ENCODE measurements around the gene UBN2.
"Not testable (repeated sequence)": the region's sequence is repeated elsewhere in the genome, so short reads cannot be mapped to it uniquely, and the experiment has no call there.

The UBN2 gene

DNA sequence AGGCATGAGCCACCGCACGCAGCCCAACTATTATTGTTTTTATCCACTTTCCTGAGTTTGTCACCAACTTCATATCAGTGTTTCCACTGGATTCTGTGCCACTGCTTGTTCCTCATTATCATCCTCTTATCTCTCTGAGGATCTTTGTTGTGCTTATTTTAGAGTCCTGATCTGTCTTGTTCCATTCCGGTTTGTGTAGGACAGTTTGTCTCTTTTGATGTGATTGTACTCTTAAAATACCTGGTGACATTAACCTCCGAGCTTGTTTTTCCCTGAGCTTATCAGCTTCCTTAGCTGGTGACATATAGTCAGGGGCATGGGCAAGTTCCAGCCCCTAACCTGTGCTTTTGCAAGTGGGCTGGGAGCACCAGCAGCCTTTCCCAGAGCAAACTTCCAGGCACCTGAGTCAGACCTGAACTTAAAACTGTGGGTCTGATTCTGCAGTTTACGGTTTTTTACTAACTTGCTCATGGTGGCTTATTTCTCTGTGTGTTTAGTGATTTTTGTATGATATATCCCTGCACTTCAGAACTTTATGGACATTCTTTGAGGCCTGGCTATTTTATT, 87.0 kb downstream of the UBN2 start (continued):
- TF ChIP-seq, protein P1, sequence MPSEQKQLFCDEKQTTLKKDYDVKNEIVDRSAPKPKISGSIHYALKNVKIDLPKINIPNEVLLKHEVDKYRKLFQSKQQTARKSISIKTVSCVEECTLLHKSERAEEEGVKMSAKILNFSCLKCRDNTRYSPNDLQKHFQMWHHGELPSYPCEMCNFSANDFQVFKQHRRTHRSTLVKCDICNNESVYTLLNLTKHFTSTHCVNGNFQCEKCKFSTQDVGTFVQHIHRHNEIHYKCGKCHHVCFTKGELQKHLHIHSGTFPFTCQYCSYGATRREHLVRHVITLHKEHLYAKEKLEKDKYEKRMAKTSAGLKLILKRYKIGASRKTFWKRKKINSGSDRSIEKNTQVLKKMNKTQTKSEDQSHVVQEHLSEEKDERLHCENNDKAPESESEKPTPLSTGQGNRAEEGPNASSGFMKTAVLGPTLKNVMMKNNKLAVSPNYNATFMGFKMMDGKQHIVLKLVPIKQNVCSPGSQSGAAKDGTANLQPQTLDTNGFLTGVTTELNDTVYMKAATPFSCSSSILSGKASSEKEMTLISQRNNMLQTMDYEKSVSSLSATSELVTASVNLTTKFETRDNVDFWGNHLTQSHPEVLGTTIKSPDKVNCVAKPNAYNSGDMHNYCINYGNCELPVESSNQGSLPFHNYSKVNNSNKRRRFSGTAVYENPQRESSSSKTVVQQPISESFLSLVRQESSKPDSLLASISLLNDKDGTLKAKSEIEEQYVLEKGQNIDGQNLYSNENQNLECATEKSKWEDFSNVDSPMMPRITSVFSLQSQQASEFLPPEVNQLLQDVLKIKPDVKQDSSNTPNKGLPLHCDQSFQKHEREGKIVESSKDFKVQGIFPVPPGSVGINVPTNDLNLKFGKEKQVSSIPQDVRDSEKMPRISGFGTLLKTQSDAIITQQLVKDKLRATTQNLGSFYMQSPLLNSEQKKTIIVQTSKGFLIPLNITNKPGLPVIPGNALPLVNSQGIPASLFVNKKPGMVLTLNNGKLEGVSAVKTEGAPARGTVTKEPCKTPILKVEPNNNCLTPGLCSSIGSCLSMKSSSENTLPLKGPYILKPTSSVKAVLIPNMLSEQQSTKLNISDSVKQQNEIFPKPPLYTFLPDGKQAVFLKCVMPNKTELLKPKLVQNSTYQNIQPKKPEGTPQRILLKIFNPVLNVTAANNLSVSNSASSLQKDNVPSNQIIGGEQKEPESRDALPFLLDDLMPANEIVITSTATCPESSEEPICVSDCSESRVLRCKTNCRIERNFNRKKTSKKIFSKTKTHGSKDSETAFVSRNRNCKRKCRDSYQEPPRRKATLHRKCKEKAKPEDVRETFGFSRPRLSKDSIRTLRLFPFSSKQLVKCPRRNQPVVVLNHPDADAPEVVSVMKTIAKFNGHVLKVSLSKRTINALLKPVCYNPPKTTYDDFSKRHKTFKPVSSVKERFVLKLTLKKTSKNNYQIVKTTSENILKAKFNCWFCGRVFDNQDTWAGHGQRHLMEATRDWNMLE (tag by site-specific recombination; conservative IDR thresholded peaks at IDR 0.05; ENCODE audit: low read depth) = no peak
- TF ChIP-seq ZNF792 (tag by site-specific recombination; IDR thresholded peaks at IDR 0.05) = no peak
- no peak for TF ChIP-seq RBAK (tag by site-specific recombination; IDR thresholded peaks at IDR 0.05)
- TF ChIP-seq ZNF248 (tag by site-specific recombination; IDR thresholded peaks at IDR 0.05) = no peak

DNA sequence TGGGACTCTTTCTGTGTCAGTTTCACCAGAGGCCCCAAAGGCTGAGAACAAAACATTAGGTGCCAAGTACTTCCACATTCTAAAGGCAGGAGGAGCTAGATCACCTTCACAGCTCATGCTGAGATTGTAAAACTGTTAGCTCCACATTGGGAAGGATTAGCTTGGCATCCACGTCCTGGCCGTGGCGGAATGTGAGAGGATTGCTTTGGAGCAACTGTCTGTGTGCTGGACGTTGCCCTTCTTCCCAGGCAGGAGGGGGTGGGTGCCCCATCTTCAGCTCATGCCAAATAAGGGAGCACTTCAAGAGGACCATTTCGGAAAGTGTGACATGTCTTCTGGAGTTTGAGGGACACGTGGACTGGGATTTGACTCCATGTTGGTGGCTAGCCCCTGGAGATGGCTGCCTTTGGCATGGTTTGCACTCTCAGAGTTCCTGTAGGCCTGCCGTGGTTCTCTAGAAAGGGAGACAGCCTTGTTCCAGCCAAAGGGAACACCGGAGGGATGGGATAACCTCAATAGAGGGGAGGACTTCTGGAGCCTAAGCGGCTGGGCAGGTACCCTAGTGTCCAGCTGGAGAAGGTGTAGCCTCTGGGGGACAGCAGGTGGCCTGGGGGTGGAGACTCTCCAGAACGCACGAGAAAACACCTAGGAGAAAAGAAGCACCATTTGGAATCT, 90.2 kb downstream of the UBN2 start:
- Histone ChIP-seq H3K36me3 (ENCODE audit: control insufficient read depth in 2 of 2, insufficient read depth in 1 of 2, low read length in 2 of 2) (no peaks in the 10 kb centered on the region), H3K27ac (ENCODE audit: extremely low read depth, low read depth, low read length) (no peak overlapping the region), H3K9me3 (ENCODE audit: control insufficient read depth, insufficient read depth, low read depth, low read length) (no peaks in the 10 kb centered on the region), H3K4me3 (ENCODE audit: low read depth, low read length) (no peak overlapping the region), H3K4me1 (ENCODE audit: control insufficient read depth, insufficient read depth, low read length) (no peaks in the 10 kb centered on the region)
- ChIA-PET CTCF (interaction anchor here (0.6 to 1.4 kb wide), 8 partner anchors 8 to 994 kb away, joined by 3 to 4 read pairs (median 4); no protein-coding TSS in a partner anchor), POLR2A (interaction anchor here (0.6 kb wide), 1 partner anchor 13 kb away, joined by 3 read pairs; no protein-coding TSS in a partner anchor)
- TF ChIP-seq ZNF600 (tag by site-specific recombination; IDR thresholded peaks at IDR 0.05) (peak; percentile 84), ZNF654 (tag by site-specific recombination; IDR thresholded peaks at IDR 0.05; ENCODE audit: low read depth) (peak; percentile 43), ZNF571 (tag by site-specific recombination; IDR thresholded peaks at IDR 0.05) (no peak)
- TF ChIP-seq, protein P2, sequence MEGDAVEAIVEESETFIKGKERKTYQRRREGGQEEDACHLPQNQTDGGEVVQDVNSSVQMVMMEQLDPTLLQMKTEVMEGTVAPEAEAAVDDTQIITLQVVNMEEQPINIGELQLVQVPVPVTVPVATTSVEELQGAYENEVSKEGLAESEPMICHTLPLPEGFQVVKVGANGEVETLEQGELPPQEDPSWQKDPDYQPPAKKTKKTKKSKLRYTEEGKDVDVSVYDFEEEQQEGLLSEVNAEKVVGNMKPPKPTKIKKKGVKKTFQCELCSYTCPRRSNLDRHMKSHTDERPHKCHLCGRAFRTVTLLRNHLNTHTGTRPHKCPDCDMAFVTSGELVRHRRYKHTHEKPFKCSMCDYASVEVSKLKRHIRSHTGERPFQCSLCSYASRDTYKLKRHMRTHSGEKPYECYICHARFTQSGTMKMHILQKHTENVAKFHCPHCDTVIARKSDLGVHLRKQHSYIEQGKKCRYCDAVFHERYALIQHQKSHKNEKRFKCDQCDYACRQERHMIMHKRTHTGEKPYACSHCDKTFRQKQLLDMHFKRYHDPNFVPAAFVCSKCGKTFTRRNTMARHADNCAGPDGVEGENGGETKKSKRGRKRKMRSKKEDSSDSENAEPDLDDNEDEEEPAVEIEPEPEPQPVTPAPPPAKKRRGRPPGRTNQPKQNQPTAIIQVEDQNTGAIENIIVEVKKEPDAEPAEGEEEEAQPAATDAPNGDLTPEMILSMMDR (tag by site-specific recombination; IDR thresholded peaks at IDR 0.05) = 0 out of 2 replicates have a peak, but pooled peaks have one; percentile 8

DNA sequence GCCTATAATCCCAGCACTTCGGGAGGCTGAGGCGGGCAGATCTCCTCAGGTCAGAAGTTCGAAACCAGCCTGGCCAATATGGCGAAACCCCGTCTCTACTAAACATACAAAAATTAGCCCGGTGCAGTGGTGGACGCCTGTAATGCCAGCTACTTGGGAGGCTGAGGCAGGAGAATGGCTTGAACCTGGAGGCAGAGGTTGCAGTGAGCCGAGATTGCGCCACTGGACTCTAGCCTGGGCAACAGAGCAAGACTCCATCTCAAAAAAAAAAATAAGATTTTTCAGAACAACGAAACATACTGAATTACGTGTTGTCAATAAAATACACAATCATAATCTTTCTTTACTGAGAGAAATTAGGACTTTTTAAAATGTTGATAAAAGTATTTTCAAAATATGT, 93.7 kb downstream of the UBN2 start:
- H3K4me3 ChIP-seq (ENCODE audit: low read depth, low read length); H3K27ac ChIP-seq (ENCODE audit: extremely low read depth, low read depth, low read length); H3K4me1 ChIP-seq (ENCODE audit: control insufficient read depth, insufficient read depth, low read length); H3K36me3 ChIP-seq (ENCODE audit: control insufficient read depth in 2 of 2, insufficient read depth in 1 of 2, low read length in 2 of 2); CTCF ChIA-PET; H3K9me3 ChIP-seq (ENCODE audit: control insufficient read depth, insufficient read depth, low read depth, low read length): not testable (repeated sequence)
- POLR2A ChIA-PET = interaction anchor here (0.6 kb wide), 1 partner anchor 18 kb away, joined by 3 read pairs; no protein-coding TSS in a partner anchor

DNA sequence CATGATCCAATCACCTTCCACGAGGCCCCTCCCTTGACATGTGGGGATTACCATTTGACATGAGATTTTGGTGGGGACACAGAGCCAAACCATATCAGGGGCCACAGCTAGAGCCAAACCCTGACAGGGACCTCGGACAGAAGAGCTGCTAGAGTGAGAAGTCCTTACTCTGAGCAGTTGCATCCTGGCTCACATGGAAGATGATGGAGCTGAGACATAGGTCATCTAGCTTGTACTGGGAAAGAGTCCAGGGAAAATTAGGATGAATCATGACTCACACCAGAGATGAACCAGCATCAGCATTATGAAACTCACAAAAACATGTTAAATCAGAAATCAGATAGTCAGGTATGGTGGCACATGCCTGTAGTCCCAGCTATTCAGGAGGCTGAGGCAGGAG, 97.3 kb downstream of the UBN2 start:
- CTCF ChIA-PET = no interaction called here
- Histone ChIP-seq H3K36me3 (ENCODE audit: control insufficient read depth in 2 of 2, insufficient read depth in 1 of 2, low read length in 2 of 2) (no peaks in the 10 kb centered on the region), H3K9me3 (ENCODE audit: control insufficient read depth, insufficient read depth, low read depth, low read length) (no peaks in the 10 kb centered on the region), H3K4me1 (ENCODE audit: control insufficient read depth, insufficient read depth, low read length) (no peaks in the 10 kb centered on the region), H3K4me3 (ENCODE audit: low read depth, low read length) (no peak overlapping the region), H3K27ac (ENCODE audit: extremely low read depth, low read depth, low read length) (no peak overlapping the region)
- POLR2A ChIA-PET = no interaction called here
- TF ChIP-seq ZBTB17 (tag by site-specific recombination; IDR thresholded peaks at IDR 0.05) (peak; percentile 41; the same call in 1 of the 2 replicates), ZNF555 (tag by site-specific recombination; conservative IDR thresholded peaks at IDR 0.05) (no peak)
- TF ChIP-seq, protein P3, sequence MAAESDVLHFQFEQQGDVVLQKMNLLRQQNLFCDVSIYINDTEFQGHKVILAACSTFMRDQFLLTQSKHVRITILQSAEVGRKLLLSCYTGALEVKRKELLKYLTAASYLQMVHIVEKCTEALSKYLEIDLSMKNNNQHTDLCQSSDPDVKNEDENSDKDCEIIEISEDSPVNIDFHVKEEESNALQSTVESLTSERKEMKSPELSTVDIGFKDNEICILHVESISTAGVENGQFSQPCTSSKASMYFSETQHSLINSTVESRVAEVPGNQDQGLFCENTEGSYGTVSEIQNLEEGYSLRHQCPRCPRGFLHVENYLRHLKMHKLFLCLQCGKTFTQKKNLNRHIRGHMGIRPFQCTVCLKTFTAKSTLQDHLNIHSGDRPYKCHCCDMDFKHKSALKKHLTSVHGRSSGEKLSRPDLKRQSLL (tag by site-specific recombination; IDR thresholded peaks at IDR 0.05) = peak; percentile 78
